CD4-positive, alpha-beta T cell treated with Interleukin-1 beta for 1 hour (primary cell): Measurements from ENCODE around the gene ATXN7L2.

ENCODE experiments used
- DNase-seq, 2 donors: peaks; one replicate each; pipeline ENCODE4 v3.0.0-alpha.2; 2020 to 2022

Gene ATXN7L2

GRCh38 chr1:109499661-109500536 lies 16.2 kb downstream of the ATXN7L2 start:
- peak; percentile 66 to 72 for DNase-seq

GRCh38 chr1:109500941-109501381 lies 17.3 kb downstream of the ATXN7L2 start:
- no peak for DNase-seq

- DNase-seq = no peak
These were observed 18.1 kb downstream of the ATXN7L2 start for GRCh38 chr1:109501644-109502363.

- peak; percentile 73 to 77 for DNase-seq
These were observed 18.7 kb downstream of the ATXN7L2 start for GRCh38 chr1:109502364-109502851.

GRCh38 chr1:109503935-109504334 lies 20.2 kb downstream of the ATXN7L2 start:
- peak in 1 of 2 donors; percentile 25 for DNase-seq

GRCh38 chr1:109504974-109505373 lies 21.3 kb downstream of the ATXN7L2 start:
- no peak for DNase-seq

GRCh38 chr1:109508001-109508872 lies 24.5 kb downstream of the ATXN7L2 start:
- no peak for DNase-seq

GRCh38 chr1:109508873-109509175 lies 25.1 kb downstream of the ATXN7L2 start:
- no peak for DNase-seq

- DNase-seq = peak; percentile 56 to 63
These were observed 25.8 kb downstream of the ATXN7L2 start, which contains the start of gene AMIGO1 for GRCh38 chr1:109509176-109510134. Gene AMIGO1, minus strand, starts transcription at chr1:109509727. Its CDS starts 815 bp downstream, at chr1:109508912.

GRCh38 chr1:109513110-109513710 lies 29.5 kb downstream of the ATXN7L2 start:
- DNase-seq = no peak

- no peak for DNase-seq
These were observed 31.1 kb downstream of the ATXN7L2 start for GRCh38 chr1:109514846-109515245.

GRCh38 chr1:109516872-109517271 lies 33.2 kb downstream of the ATXN7L2 start:
- DNase-seq = no peak

- no peak for DNase-seq
These were observed 33.6 kb downstream of the ATXN7L2 start for GRCh38 chr1:109517337-109517736.

- DNase-seq = no peak
These were observed 37.6 kb downstream of the ATXN7L2 start for GRCh38 chr1:109521002-109521951.

- no peak for DNase-seq
These were observed 38.3 kb downstream of the ATXN7L2 start for GRCh38 chr1:109522026-109522425.

GRCh38 chr1:109523706-109524105 lies 40.0 kb downstream of the ATXN7L2 start:
- no peak for DNase-seq

GRCh38 chr1:109527098-109527811 lies 43.5 kb downstream of the ATXN7L2 start:
- no peak for DNase-seq

- no peak for DNase-seq
These were observed 44.4 kb downstream of the ATXN7L2 start for GRCh38 chr1:109527846-109528695.
